ENCODE data around the gene PLPP6.
"Not testable (repeated sequence)": the region's sequence is repeated elsewhere in the genome, so short reads cannot be mapped to it uniquely, and the experiment has no call there.

Gene PLPP6

GRCh38 chr9:4662108-4662988 is at the start of gene PLPP6:
PLPP6 (plus strand) TSS chr9:4662294; CDS start chr9:4662376, 82 bp downstream.
- peak; percentile 74 for DNase-seq

GRCh38 chr9:4614627-4615026 is 47.5 kb upstream of the PLPP6 start:
- no peak for DNase-seq

GRCh38 chr9:4615251-4615650 is 46.8 kb upstream of the PLPP6 start:
- no peak for DNase-seq

GRCh38 chr9:4615778-4616177 is 46.3 kb upstream of the PLPP6 start:
- DNase-seq = no peak

- no peak for DNase-seq
Observed at GRCh38 chr9:4617752-4618151, 44.3 kb upstream of the PLPP6 start.

- no peak for DNase-seq
Observed at GRCh38 chr9:4618700-4619099, 43.4 kb upstream of the PLPP6 start.

- DNase-seq = no peak
Observed at GRCh38 chr9:4620057-4620765, 41.9 kb upstream of the PLPP6 start.

- no peak for DNase-seq
Observed at GRCh38 chr9:4620881-4621555, 41.1 kb upstream of the PLPP6 start.

- DNase-seq = no peak
Observed at GRCh38 chr9:4622016-4622415, 40.1 kb upstream of the PLPP6 start.

- no peak for DNase-seq
Observed at GRCh38 chr9:4630836-4631235, 31.3 kb upstream of the PLPP6 start.

GRCh38 chr9:4638968-4639367 is 23.1 kb upstream of the PLPP6 start:
- DNase-seq = no peak

- no peak for DNase-seq
Observed at GRCh38 chr9:4639420-4639819, 22.7 kb upstream of the PLPP6 start.

- DNase-seq = peak; percentile 30
Observed at GRCh38 chr9:4640027-4640426, 22.1 kb upstream of the PLPP6 start.

- no peak for DNase-seq
Observed at GRCh38 chr9:4642351-4642750, 19.7 kb upstream of the PLPP6 start.

- no peak for DNase-seq
Observed at GRCh38 chr9:4654084-4654483, 8.0 kb upstream of the PLPP6 start.

GRCh38 chr9:4654538-4654937 is 7.6 kb upstream of the PLPP6 start:
- no peak for DNase-seq

- not testable (repeated sequence) for DNase-seq
Observed at GRCh38 chr9:4656196-4656595, 5.9 kb upstream of the PLPP6 start.

- DNase-seq = no peak
Observed at GRCh38 chr9:4656621-4657020, 5.5 kb upstream of the PLPP6 start.

- DNase-seq = no peak
Observed at GRCh38 chr9:4657426-4658159, 4.5 kb upstream of the PLPP6 start.

GRCh38 chr9:4660665-4661064 is 1.4 kb upstream of the PLPP6 start:
- not testable (repeated sequence) for DNase-seq

GRCh38 chr9:4661165-4661564 is 929 bp upstream of the PLPP6 start:
- no peak for DNase-seq

- no peak for DNase-seq
Observed at GRCh38 chr9:4661611-4662010, 483 bp upstream of the PLPP6 start.

Data from activated naive CD4-positive, alpha-beta T cell treated with Interleukin-2 at 50 U/mL for 16 hours (primary cell).